Raji (cell line): ENCODE measurements around the gene LRRC18.

Experiments
- POLR2A ChIP-seq: IDR thresholded peaks from 2 replicates; pipeline ENCODE4 v1.6.1; 2011; ENCODE audit warnings: low read depth, low read length, control low read depth; ENCODE audit not compliant: insufficient read depth

The LRRC18 gene

DNA sequence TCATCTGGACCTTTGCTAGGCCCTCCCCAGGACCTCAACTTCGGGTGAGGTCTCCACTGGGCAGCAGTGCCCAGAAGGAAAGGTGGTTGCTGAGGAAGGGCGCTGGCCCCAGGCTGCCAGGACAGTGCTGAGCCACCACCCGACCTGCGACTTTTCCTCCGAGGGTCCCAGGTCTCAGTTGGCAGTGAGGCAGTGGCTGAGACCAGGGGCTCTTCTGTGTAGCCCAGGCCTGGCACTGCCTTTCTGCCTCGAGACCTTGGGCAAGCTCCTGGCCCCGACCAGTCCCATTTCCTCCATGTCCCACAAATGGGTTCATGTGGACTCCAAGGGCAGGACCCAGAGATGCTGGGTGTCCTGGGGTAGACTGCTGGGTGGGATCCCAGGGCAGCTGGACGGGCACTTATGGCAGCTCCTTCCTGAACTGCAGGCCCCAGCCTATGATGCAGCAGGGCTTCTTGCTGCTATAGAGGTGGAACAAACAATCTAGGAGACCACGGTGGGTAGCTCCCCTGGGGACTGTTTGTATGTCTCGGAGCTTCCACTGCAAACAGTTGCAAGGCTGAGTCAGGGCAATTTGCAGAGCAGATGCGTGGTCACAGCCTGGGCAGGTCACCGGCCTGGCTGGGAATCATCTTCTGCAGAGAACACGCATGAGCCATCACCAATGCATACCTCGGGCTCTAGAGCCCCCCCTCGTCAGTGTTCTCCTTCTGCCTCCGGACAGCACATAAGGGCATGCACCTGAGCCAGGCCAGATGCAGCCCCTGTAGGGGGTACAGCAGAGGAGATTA lies 17.9 kb upstream of the LRRC18 start:
- TF ChIP-seq POLR2A: no peak

DNA sequence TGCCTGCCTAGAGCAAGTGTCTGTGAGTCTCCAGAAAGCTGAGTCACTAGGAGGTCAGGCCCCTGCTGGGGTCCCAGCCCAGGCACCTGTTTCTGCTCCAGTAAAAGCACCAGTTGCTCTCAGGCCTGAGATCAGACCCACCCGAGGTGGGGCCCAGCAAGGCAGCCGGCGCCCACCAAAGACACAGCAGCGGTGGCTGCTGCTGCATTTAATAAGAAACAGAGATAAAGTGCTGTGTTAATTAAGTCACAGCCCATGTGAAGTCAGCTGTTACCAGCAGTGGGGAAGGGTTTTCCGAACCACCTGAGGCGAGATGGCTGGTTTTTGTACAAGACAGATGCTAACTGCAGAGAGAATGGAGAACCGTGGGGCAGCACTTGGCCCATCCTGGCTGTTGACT lies 12.1 kb upstream of the LRRC18 start:
- no peak for TF ChIP-seq POLR2A

DNA sequence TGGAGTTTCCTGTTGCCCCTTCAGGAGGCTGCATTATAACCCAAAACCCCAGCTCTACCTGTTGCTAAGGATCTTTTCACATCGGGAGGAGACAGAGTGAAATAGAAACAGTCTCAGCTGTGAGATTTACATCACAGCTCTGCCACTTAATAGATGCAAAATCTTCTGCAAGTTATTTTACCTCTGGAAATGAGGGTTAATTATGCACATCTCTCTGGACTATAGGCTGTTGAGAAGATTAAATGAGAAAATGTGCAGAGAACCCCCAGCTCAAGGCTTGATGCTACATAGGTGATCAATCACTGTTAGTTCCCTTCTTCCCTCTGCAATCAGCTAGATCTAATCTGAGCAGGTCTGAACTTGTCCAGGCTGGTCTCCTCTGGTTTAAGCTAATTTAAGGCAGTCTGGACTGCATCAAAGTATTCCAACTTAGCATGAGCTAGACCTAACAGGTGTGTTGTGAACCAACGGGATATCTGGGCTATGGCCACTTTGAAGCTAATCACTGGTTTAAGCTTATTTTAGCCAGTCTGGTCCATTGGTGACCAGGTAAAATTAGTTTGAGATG lies 8.9 kb upstream of the LRRC18 start:
- no peak for TF ChIP-seq POLR2A

DNA sequence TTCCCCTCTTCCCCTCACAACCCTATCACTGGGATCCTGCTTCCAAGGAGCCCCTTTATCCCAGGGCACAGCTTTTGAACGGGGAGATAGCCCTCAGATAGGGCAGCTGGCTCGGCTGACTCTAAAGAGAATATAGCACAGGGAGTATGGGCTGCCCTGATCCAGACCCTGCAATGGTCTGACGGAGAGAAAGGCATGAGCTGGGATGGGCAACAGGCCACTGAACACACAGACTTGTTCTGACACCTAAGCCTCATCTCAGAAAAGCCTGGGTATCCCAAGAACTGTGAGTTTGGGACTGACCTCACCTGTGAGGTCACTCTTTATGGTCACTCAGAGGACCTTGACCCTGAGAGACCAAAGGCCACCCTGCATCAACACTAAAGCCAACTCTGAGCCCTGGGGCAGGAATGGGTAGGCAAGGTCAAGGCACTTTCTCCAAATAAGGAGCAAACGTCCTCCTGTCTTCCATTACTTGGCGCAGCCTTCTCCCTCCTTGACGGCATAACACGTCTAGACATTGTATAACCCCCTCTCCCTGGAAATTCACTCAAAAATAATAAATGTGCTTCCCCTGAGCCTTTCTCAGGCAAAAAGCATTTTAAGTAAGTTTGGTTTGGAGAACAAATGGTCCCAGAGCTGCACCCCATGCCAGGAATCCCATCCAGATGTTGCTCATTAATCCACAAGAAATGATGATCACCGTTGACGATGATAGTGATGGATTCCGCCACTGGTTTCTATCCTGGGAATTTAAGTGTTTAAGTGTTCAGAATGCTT lies 8.2 kb upstream of the LRRC18 start:
- no peak for TF ChIP-seq POLR2A

DNA sequence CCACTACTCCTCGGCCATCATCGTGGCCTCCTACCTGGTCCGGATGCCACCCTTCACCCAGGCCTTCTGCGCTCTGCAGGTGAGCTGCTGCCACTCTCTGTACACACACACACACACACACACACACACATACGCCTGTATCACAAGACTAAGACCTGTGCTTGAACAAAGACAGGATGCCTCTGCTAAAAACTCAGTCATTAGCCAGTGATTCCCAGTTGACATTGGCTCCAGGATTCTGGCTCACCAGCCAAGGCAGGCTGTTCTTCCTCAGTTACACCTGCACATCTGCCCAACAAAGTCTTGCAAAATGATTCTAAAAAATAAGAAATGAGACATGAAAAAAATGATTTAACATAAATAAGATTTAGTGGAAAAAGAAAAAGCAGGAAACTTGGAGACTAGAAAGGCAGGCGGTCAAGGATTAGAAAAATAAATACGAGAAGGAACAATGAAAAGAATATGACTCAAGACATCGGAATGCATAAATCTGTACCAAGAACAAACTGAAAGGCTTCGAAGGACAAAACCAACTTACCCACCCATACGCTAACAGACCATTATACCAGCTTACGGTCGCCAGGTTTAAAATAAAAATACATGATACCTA lies 7.4 kb upstream of the LRRC18 start:
- no peak for TF ChIP-seq POLR2A

DNA sequence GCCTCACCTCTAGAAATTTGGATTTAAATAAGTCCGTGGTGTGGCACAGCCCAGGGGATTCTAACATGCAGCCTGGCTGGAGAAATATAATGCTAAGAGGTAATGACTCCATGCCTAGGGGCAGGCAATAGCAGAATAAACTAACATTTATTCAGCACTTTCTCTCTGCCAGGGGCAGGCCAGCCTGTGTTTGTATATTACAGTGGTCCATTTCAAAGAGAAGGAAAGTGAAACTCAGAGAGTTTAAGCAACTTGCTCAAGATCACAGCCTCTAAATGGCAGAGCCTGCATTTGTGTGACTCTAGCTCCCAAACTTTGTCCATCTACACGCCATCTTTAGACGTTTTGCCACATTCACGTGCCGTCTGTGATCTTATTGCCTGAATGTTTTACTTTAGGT lies 6.7 kb upstream of the LRRC18 start:
- TF ChIP-seq POLR2A: no peak

DNA sequence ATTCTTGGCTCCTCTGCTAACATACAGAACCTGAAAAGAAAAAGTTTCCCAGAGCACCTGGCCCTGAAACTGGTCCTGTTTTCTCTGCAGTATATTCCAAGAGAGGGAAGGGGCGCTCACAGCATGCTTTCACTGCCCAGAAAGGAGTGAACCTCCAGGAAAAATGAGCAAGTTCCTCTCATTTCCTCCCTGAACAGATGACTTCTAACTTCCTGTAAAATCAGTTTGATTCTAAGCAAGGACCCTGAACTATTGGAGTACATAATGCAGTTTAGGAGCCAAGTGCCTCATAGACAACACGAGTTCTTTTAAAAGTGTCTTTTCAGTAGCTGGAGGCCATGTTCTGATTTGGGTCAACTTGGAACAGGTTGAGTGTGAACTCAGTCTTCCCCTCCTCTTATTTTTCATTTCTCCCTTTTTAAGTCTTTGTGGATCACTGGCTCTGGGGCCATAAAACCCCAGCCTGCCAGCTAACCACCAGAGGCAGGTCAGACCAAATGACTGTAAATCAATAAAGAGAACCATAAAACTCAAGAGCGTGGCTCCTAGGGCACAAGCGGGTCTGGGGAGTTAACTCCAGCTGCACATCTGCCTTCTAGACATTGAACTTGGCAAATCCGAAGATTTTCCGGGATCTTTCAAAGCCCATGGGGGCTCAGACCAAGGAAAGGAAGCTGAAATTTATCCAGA lies 5.9 kb upstream of the LRRC18 start:
- TF ChIP-seq POLR2A: no peak

DNA sequence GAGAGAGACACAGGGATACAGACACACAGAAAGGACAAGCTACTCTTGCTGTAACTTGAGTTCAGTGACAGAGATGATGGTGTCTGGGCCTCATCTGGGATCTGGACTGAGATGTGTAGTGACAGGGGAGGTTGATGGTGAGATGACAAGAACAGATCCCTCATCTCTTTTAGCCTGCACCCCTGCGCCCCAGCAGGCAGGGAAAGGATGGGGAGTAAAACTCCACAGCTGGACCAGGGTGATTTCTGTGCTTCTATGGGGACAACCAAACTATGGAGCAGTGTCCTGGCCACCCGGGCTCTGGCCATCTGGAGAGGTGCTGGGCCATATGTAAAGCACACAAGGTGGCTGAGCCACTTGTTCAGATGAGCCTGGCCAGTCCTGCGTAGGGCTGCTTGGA lies 4.5 kb upstream of the LRRC18 start:
- TF ChIP-seq POLR2A: no peak

DNA sequence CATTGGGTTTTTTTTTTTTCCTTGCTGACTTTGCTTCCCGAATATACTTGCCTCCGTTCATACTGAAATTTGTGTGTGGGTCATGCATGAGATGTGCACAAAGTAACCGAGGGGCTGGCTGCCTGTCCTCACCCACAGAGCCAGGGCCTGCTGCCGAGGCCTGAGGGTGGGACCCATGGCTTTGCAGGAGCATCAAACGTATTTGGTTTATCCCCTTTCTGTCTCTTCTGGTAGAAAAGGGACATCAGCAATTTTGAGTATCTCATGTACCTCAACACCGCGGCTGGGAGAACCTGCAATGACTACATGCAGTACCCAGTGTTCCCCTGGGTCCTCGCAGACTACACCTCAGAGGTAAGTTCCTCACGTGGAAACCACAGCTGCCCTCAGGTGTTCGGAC lies 3.5 kb upstream of the LRRC18 start:
- TF ChIP-seq POLR2A: no peak

DNA sequence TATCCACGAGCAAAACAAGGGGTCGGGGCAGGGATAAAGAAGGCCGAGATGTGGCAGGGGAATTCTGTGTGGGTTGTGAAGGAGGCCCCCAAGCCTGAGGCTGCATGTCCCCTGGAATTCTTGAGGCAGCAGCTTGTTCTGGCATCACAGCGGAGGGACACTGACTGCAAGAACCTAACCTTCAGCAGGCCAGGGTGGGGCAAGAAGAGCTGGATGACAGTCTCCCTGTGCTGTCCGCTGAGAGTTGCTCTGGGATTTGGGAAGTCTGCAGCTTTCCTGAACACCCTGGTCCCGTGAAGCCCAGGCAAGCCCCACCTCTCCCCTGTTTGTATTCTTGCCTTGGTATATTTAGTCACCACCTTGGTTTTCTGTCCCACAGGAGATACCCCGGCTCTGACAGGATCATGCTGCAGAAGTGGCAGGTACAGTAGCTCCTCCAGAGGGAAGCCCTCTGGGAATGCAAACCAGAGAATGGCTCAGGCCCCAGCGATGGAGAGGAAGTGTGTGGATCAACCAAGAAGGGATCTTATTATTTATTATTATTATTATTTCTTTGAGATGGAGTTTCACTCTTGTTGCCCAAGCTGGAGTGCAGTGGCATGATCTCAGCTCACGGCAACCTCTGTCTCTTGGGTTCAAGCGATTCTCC lies 1.9 kb upstream of the LRRC18 start:
- no peak for TF ChIP-seq POLR2A

DNA sequence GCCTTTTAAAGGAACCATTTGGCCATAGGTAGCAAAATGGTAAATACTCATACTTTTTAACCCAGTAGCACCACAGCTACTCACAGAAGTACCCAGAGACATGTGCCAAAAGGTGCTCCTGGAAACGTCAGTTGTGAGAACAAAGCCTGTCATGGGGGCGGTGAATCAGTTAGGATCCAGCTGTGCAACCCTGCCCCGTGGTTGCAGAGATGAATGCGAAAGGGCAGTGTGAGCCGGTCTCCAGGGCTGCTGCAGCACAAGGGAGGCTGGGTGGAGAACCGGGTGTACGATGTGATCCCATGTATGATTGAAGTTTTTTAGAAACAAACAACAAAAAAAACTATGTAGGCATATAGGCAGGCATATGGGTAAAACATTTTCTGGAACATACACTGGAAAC lies 1.3 kb upstream of the LRRC18 start:
- no peak for TF ChIP-seq POLR2A

DNA sequence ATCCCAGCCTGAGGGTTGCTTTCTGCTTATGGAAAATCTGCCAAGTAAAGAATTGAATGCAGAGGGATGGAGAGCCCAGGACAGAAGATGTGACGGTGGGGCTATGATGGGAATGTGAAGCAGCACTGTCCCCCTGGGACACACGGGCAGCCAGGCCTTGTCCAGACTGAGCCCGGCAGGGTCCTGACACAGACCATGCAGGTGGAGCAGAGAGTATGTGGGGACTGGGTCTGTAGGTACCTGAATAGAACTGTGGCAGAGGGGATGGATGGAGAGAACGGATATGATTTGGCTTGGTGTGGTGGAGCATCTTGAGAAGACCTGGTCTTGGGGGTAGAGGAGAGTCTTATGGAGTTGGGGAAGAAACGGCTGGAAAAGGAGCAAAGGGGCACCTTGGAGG lies 732 bp upstream of the LRRC18 start:
- TF ChIP-seq POLR2A: no peak

DNA sequence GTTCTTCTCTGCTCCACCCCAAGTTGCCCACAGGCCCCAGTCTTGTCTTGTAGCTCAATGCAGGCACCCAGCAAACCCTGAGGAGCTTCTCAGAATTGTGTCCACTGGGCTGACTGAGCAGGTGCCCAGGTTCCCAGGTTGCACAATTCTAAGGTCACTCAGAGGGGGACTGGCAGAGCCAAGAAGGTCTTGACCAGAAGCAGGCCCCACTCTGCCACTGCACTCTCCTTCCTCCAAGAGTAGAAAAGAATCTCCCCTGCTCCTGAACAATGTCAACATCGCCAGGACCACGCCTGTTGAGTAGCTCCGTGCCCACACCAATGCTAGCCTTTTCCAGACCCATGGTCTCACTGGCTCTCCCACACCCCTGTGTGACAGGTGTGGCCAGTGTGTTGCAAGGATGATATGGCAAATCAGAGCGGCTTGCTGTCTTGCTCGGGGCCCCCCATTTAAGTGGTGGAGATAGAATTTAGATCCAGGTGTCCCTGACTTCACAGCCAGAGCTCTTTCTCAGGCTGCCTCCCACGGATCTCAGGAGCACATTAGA lies 577 bp downstream of the LRRC18 start:
- no peak for TF ChIP-seq POLR2A

DNA sequence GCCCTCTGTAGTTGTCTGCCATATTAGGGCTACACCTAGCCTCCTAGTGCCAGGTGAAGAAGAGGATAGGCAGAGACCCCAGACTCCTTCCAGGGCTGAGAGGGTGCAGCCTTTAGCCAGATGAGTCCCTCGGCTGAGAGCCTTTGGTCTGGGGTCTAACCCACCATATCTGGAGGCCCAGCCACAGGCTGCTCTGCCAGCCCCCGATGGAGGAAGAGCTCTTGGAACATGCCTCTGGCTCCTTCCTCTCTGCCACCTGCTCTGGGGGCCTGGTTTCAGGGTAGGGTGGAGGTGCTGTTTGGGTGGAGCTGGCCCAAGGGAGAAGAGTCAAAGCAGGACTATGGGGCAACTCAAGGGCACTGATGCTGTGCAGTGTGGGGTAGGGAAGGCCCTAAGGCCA lies 1.4 kb downstream of the LRRC18 start:
- no peak for TF ChIP-seq POLR2A
